Mesodermal cell (in vitro differentiated cells): ENCODE results near the gene HIGD1C. TPM values are rescaled to one million over a fixed set of nuclear protein-coding genes. Genes with fewer than 3 reads are reported as not detected.
"Not testable (repeated sequence)": the region's sequence is repeated elsewhere in the genome, so short reads cannot be mapped to it uniquely, and the experiment has no call there.

Source experiments
- H3K27ac ChIP-seq: 2 replicates; pipeline ENCODE4 v1.7.0; 2013; ENCODE audit warnings: mild to moderate bottlenecking, low read depth, low read length, moderate library complexity; ENCODE audit not compliant: severe bottlenecking
- H3K36me3 ChIP-seq: 2 replicates; pipeline ENCODE4 v1.7.1; 2013; ENCODE audit warnings: mild to moderate bottlenecking, low read length, moderate library complexity; ENCODE audit not compliant: control insufficient read depth, insufficient read depth
- H3K4me1 ChIP-seq: one replicate; pipeline ENCODE4 v1.7.1; 2013; ENCODE audit warnings: mild to moderate bottlenecking, low read length; ENCODE audit not compliant: insufficient read depth, control insufficient read depth, poor library complexity, severe bottlenecking
- H3K4me3 ChIP-seq: 2 replicates; pipeline ENCODE4 v1.7.0; 2013; ENCODE audit warnings: low read length, control low read depth, mild to moderate bottlenecking; ENCODE audit not compliant: insufficient read depth, poor library complexity, severe bottlenecking; ENCODE audit errors: extremely low read depth
- H3K9me3 ChIP-seq: 2 replicates; pipeline ENCODE4 v1.7.1; 2013; ENCODE audit warnings: mild to moderate bottlenecking, low read length, moderate library complexity; ENCODE audit not compliant: control insufficient read depth
- WGBS, 2 experiments: methylation state at CpG; one replicate each; pipeline ENCODE4 v1.1.5; 2013; ENCODE audit warnings: missing lambda C conversion rate in 2 of 2; ENCODE audit not compliant: insufficient coverage in 2 of 2; 5-methylcytosine and 5-hydroxymethylcytosine counted together
- polyA plus RNA-seq, 2 experiments: library from polyadenylated mRNA; stranded (reverse); fragments of 50-300 nt; gene quantifications; one replicate each; pipeline ENCODE4 v1.2.3, GENCODE V29; 2013

HIGD1C gene
- polyA plus RNA-seq (2013, experiment 1 of 2): not detected
- polyA plus RNA-seq (2013, experiment 2 of 2): not detected

GRCh38 chr12:50952510-50952909 is at the start of gene HIGD1C:
HIGD1C (plus strand) TSS chr12:50952544; CDS start chr12:50953999, 1,455 bp downstream.
- H3K4me1 ChIP-seq: no peaks in the 10 kb centered on the region
- no peak within 1 kb of the TSS for H3K27ac ChIP-seq
- WGBS, 2 experiments: 96 to 97% methylated on average over 17 to 18 of the region's 19 CpGs
- H3K9me3 ChIP-seq: no peaks in the 10 kb centered on the region
- H3K36me3 ChIP-seq: no peaks in the 10 kb centered on the region
- H3K4me3 ChIP-seq: no peak within 1 kb of the TSS

GRCh38 chr12:50908479-50908878 is 43.9 kb upstream of the HIGD1C start:
- not testable (repeated sequence) for H3K4me3 ChIP-seq, H3K4me1 ChIP-seq, H3K9me3 ChIP-seq, H3K27ac ChIP-seq, H3K36me3 ChIP-seq
- WGBS, 2 experiments: 90 to 96% methylated on average over 3 of the region's 5 CpGs

GRCh38 chr12:50912361-50912760 is 40.0 kb upstream of the HIGD1C start:
- peaks cover 30% of the 10 kb centered on the region for H3K9me3 ChIP-seq
- 73% methylated on average over 1 of the region's 6 CpGs; no CpG with 5 or more reads in 1 of the 2 experiments for WGBS, 2 experiments
- H3K4me1 ChIP-seq, H3K4me3 ChIP-seq, H3K36me3 ChIP-seq, H3K27ac ChIP-seq: not testable (repeated sequence)

- H3K4me1 ChIP-seq: no peaks in the 10 kb centered on the region
- 80 to 83% methylated on average over 1 of the region's 2 CpGs for WGBS, 2 experiments
- peaks cover 36% of the 10 kb centered on the region for H3K9me3 ChIP-seq
- no peak overlapping the region for H3K4me3 ChIP-seq
- H3K27ac ChIP-seq: no peak overlapping the region
- no peaks in the 10 kb centered on the region for H3K36me3 ChIP-seq
Measured at GRCh38 chr12:50913224-50913623, 39.1 kb upstream of the HIGD1C start.

GRCh38 chr12:50914872-50915484 is 37.4 kb upstream of the HIGD1C start:
- no peaks in the 10 kb centered on the region for H3K36me3 ChIP-seq
- no peak overlapping the region for H3K27ac ChIP-seq
- 60 to 93% methylated on average over 1 to 4 of the region's 6 CpGs for WGBS, 2 experiments
- peaks cover 6% of the 10 kb centered on the region for H3K4me1 ChIP-seq
- peaks cover 38% of the 10 kb centered on the region for H3K9me3 ChIP-seq
- H3K4me3 ChIP-seq: no peak overlapping the region

GRCh38 chr12:50916292-50916691 is 36.1 kb upstream of the HIGD1C start:
- H3K9me3 ChIP-seq: peaks cover 38% of the 10 kb centered on the region
- no peaks in the 10 kb centered on the region for H3K36me3 ChIP-seq
- no peak overlapping the region for H3K27ac ChIP-seq
- peaks cover 6% of the 10 kb centered on the region for H3K4me1 ChIP-seq
- H3K4me3 ChIP-seq: no peak overlapping the region
- WGBS, 2 experiments: no CpG with 5 or more reads among the region's 3 CpGs

DNA sequence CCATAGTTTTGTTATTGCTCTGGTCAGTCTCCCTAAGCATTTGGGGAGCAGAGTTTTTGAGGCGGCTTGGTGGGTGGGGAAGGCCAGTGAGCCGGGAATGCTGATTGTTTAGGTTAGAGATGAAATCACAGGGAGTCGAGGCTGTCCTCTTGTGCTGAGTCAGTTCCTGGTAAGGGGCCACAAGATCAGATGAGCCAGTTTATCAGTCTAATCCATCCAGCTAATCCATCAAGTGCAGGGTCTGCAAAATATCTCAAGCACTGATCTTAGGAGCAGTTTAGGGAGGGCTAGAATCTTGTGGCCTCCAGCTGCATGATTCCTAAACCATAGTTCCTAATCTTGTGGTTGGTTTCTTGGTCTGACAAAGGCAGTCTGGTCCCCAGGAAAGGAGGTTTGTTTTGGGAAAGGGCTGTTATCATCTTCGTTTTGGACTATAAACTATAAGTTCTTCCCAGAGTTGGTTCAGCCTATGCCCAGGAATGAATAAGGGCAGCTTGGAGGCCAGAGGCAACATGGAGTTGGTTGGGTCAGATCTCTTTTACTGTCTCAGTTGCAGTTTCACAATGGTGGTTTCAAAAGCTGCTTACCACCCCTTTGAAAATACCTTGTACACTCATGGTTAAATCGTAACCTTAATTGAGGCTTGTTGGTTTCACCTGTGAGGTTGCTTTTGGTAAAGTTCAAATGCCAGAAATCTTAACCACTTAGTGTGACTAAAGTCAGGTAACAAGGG is 33.6 kb upstream of the HIGD1C start:
- Histone ChIP-seq H3K36me3 (no peaks in the 10 kb centered on the region), H3K27ac (peak overlapping the region; percentile 37), H3K4me3 (no peak overlapping the region), H3K4me1 (peaks cover 21% of the 10 kb centered on the region), H3K9me3 (peaks cover 32% of the 10 kb centered on the region)
- WGBS, 2 experiments: 77 to 100% methylated on average over 2 to 3 of the region's 5 CpGs

- 80% methylated on average over 2 of the region's 3 CpGs; no CpG with 5 or more reads in 1 of the 2 experiments for WGBS, 2 experiments
Measured at GRCh38 chr12:50922820-50923219, 29.5 kb upstream of the HIGD1C start.

DNA sequence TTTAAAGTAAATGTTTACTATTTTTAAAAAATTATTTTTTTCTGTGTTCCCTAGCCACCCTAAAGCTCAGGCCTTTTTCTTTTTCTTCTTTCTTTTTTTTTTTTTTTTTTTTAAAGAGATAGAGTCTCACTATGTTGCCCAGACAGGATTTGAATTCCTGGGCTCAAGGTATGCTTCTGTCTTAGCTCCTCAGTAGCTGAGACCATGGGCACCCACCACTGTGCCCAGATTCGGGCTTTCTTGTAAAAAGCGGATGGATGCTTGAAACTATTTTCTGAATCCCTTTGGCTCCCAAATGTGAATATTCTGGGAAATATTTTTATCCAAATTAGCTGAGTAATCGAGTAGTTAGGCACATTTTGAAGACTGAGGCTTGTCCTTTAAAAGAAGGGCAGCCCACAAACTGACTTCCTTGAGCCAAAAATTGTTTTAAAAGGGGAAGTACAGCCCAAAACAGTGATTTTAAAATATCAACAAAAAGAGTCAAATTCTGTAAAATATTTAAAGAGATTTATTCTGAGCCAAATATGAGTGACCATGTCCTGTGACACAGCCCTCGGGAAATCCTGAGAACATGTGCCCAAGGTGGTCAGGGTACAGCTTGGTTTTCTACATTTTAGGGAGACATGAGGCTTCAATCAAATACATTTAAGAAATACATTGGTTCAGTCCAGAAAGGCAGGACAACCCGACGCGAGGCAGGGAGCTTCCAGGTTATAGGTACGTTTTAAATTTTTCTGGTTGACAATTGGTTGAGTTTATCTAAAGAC is 28.8 kb upstream of the HIGD1C start:
- Histone ChIP-seq H3K4me1 (peaks cover 33% of the 10 kb centered on the region), H3K4me3 (peak overlapping the region; percentile 47), H3K9me3 (no peaks in the 10 kb centered on the region), H3K36me3 (no peaks in the 10 kb centered on the region), H3K27ac (peak overlapping the region; percentile 87)
- 26 to 50% methylated on average over 4 to 7 of the region's 8 CpGs for WGBS, 2 experiments

More at GRCh38 chr12:50922820-50923219, 29.5 kb upstream of the HIGD1C start:
- H3K36me3 ChIP-seq: no peaks in the 10 kb centered on the region
- H3K9me3 ChIP-seq: peaks cover 5% of the 10 kb centered on the region
- H3K27ac ChIP-seq: peak overlapping the region; percentile 79
- H3K4me3 ChIP-seq: no peak overlapping the region
- peaks cover 27% of the 10 kb centered on the region for H3K4me1 ChIP-seq

DNA sequence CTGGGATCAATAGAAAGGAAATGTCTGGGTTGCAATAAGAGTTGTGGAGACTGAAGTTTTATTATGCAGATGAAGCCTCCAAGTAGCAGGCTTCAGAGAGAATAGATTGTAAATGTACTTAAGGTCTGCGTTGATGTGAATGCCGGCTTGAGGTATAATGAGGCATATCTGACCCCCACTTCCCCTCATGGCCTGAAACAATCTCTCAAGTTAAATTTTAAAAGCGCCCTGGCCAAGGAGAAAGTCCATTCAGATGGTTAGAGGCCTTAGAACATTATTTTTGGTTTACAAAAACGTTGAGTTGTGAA is 28.3 kb upstream of the HIGD1C start:
- H3K9me3 ChIP-seq: no peaks in the 10 kb centered on the region
- peak overlapping the region; percentile 47 for H3K4me3 ChIP-seq
- peaks cover 31% of the 10 kb centered on the region for H3K4me1 ChIP-seq
- no peaks in the 10 kb centered on the region for H3K36me3 ChIP-seq
- WGBS, 2 experiments: 0% methylated on average over 2 of the region's 4 CpGs; no CpG with 5 or more reads in 1 of the 2 experiments
- peak overlapping the region; percentile 87 for H3K27ac ChIP-seq
